Adrenal gland (tissue), 12 donors: ENCODE results near the gene CEPT1. TPM values are rescaled to one million over a fixed set of nuclear protein-coding genes. Genes with fewer than 3 reads are reported as not detected.

Experiments used
- DNase-seq, 7 donors: peaks; one replicate each; pipeline ENCODE4 v3.0.0-alpha.2; 2019 to 2020
- H3K27ac ChIP-seq, 5 donors: fragments of 200-600 bp; sonication (generic) in 4 of 5; 1 replicate in 3 of 5; 2 replicates in 2 of 5; pipeline versions ENCODE4 v1.5.1 to v1.8.0; 2016 to 2020; ENCODE audit warnings: mild to moderate bottlenecking in 1 of 5
- H3K27me3 ChIP-seq: fragments of 200-600 bp; 2 replicates; pipeline ENCODE4 v1.8.0; 2021
- H3K36me3 ChIP-seq, 2 donors: fragments of 200-600 bp; replicated peaks in 1 of 2; 1 replicate in 1 of 2; 2 replicates in 1 of 2; pipeline versions ENCODE4 v1.5.1 to v1.8.0; 2018 to 2022
- H3K4me1 ChIP-seq, 2 donors: fragments of 200-600 bp; replicated peaks in 1 of 2; 1 replicate in 1 of 2; 2 replicates in 1 of 2; pipeline versions ENCODE4 v1.5.1 to v1.8.0; 2018 to 2021
- H3K4me3 ChIP-seq, 4 donors: fragments of 200-600 bp; sonication (generic) in 3 of 4; one replicate each; pipeline ENCODE4 v1.5.1; 2016 to 2018
- H3K9me3 ChIP-seq, 3 donors: fragments of 200-600 bp; sonication (generic) in 1 of 3; replicated peaks in 1 of 3; 1 replicate in 2 of 3; 2 replicates in 1 of 3; pipeline versions ENCODE4 v1.5.1 to v1.8.0; 2016 to 2021
- CTCF ChIP-seq, 6 experiments: fragments of 450-650 bp in 4 of 6; fragments of 200-600 bp in 2 of 6; sonication (generic) in 1 of 6; IDR thresholded peaks; 1 replicate in 5 of 6; 2 replicates in 1 of 6; pipeline versions ENCODE4 v1.5.1 to v1.8.0; 2016 to 2021; ENCODE audit warnings: antibody characterized with exemption in 6 of 6, mild to moderate bottlenecking in 2 of 6, moderate library complexity in 1 of 6
- POLR2A ChIP-seq, 2 donors: fragments of 450-650 bp; IDR thresholded peaks; one replicate each; pipeline ENCODE4 v1.6.1; 2017; ENCODE audit warnings: antibody characterized with exemption in 2 of 2, mild to moderate bottlenecking in 2 of 2, moderate library complexity in 1 of 2
- WGBS, 4 donors: extraction: QIAGEN DNeasy Blood & Tissue Kit in 2 of 4; methylation state at CpG; one replicate each; pipeline versions ENCODE4 v1.1.5 to v1.1.7; 2013 to 2017; 5-methylcytosine and 5-hydroxymethylcytosine counted together
- intact Hi-C, 2 donors: fragments of 100-400 bp; cut with DNase I; formaldehyde crosslinking; loops; one replicate each; pipeline versions ENCODE4 v1.14.1 to v1.15.0; 2022 to 2023
- polyA plus RNA-seq, 3 donors: library from polyadenylated mRNA; stranded (reverse); fragments of 200-250 nt in 2 of 3; fragments of 350-450 nt in 1 of 3; fragmentation: Illumina TruSeq in 1 of 3; extraction: RNeasy Lipid Tissue Mini Kit (QIAGEN cat#74804) in 1 of 3; gene quantifications; one replicate each; pipeline ENCODE4 v1.2.3, GENCODE V29; 2013 to 2014
- total RNA-seq, 9 donors: library from RNA; depleted of rRNA in 4 of 9; stranded (reverse); fragments of >200 nt in 4 of 9; fragments of 120-200 nt in 1 of 9; fragmentation: NEBNext Ultra II Directional in 1 of 9; extraction: Animal tissue kit (Norgen Biotek cat#: 25700) in 1 of 9; gene quantifications; one replicate each; pipeline versions ENCODE4 v1.1.0 to v1.2.4, GENCODE V29; 2013 to 2023
- donor health status: healthy with polysubstance abuse.
- donor health status: Bipolar disorder and iron deficiency.
- donor health status: DM: yes; HTN: yes; CAD: no.
- donor health status: DM: no; HTN: no; CAD: no.
- donor health status: DM: no; HTN: no; CAD: no.
- donor health status: DM: yes; HTN: yes; CAD: no.

Gene CEPT1
- total and polyA plus RNA-seq, 12 donors: 17.0 to 55.8 (median 38.1) TPM

- Histone ChIP-seq H3K36me3 (peaks cover 0 to 22% of the 10 kb centered on the region in 2 donors), H3K27ac (no peak overlapping the region), H3K27me3 (no peaks in the 10 kb centered on the region), H3K4me3 (no peak overlapping the region), H3K4me1 (peaks cover 6 to 7% of the 10 kb centered on the region in 2 donors), H3K9me3 (no peaks in the 10 kb centered on the region)
- TF ChIP-seq CTCF (IDR thresholded peaks at IDR 0.05) (no peak), POLR2A (IDR thresholded peaks at IDR 0.05) (no peak)
- intact Hi-C loops: no loop called here
- WGBS, 4 donors: 97 to 100% (median 98%) methylated on average over 2 of the region's 2 CpGs
- no peak for DNase-seq
Measured at GRCh38 chr1:111157431-111157830, 17.4 kb downstream of the CEPT1 start.

GRCh38 chr1:111161843-111162487 lies 21.9 kb downstream of the CEPT1 start:
- peaks cover 0 to 10% of the 10 kb centered on the region in 2 donors for H3K36me3 ChIP-seq

GRCh38 chr1:111162488-111162880 lies 22.5 kb downstream of the CEPT1 start:
- intact Hi-C loops: no loop called here
- Histone ChIP-seq H3K4me1 (peaks cover 10 to 11% of the 10 kb centered on the region in 2 donors), H3K4me3 (no peak overlapping the region), H3K27ac (no peak overlapping the region), H3K36me3 (peaks cover 0 to 10% of the 10 kb centered on the region in 2 donors), H3K9me3 (no peaks in the 10 kb centered on the region), H3K27me3 (no peaks in the 10 kb centered on the region)
- DNase-seq: no peak
- TF ChIP-seq POLR2A (IDR thresholded peaks at IDR 0.05) (no peak), CTCF (IDR thresholded peaks at IDR 0.05) (no peak)
- 87 to 93% (median 91%) methylated on average over 2 of the region's 2 CpGs for WGBS, 4 donors

More at GRCh38 chr1:111161843-111162487, 21.9 kb downstream of the CEPT1 start:
- intact Hi-C loops: no loop called here
- no peak for TF ChIP-seq CTCF (IDR thresholded peaks at IDR 0.05)
- TF ChIP-seq POLR2A (IDR thresholded peaks at IDR 0.05): no peak
- Histone ChIP-seq H3K27ac (no peak overlapping the region), H3K27me3 (no peaks in the 10 kb centered on the region), H3K9me3 (no peaks in the 10 kb centered on the region), H3K4me1 (peaks cover 10 to 11% of the 10 kb centered on the region in 2 donors), H3K4me3 (no peak overlapping the region)
- peak in 2 of 7 donors; percentile 20 to 22 for DNase-seq
- 13 to 27% (median 21%) methylated on average over 1 of the region's 1 CpG for WGBS, 4 donors

GRCh38 chr1:111163363-111163762 lies 23.3 kb downstream of the CEPT1 start:
- Histone ChIP-seq H3K9me3 (no peaks in the 10 kb centered on the region), H3K27ac (no peak overlapping the region), H3K4me3 (no peak overlapping the region), H3K36me3 (peaks cover 0 to 10% of the 10 kb centered on the region in 2 donors), H3K4me1 (peaks cover 10 to 11% of the 10 kb centered on the region in 2 donors), H3K27me3 (no peaks in the 10 kb centered on the region)
- WGBS, 4 donors: 89 to 98% (median 96%) methylated on average over 4 of the region's 4 CpGs
- intact Hi-C loops: no loop called here
- TF ChIP-seq POLR2A (IDR thresholded peaks at IDR 0.05): no peak
- TF ChIP-seq CTCF (IDR thresholded peaks at IDR 0.05): no peak
- DNase-seq: no peak
